Ishikawa (cell line): ENCODE results near the gene CNTN4.

Experiments used
- CEBPB ChIP-seq: IDR thresholded peaks from 2 replicates; pipeline ENCODE4 v1.6.1; 2012
- CREB1 ChIP-seq: IDR thresholded peaks from 2 replicates; pipeline ENCODE4 v1.6.1; 2012; ENCODE audit warnings: low read depth
- EGR1 ChIP-seq: IDR thresholded peaks from 2 replicates; pipeline ENCODE4 v1.6.1; 2012
- EP300 ChIP-seq: IDR thresholded peaks from 2 replicates; pipeline ENCODE4 v1.6.1; 2012; ENCODE audit warnings: borderline replicate concordance
- FOXM1 ChIP-seq: IDR thresholded peaks from 2 replicates; pipeline ENCODE4 v1.6.1; 2012; ENCODE audit warnings: low read depth, borderline replicate concordance
- NFIC ChIP-seq: IDR thresholded peaks from 2 replicates; pipeline ENCODE4 v1.6.1; 2012
- RAD21 ChIP-seq: IDR thresholded peaks from 2 replicates; pipeline ENCODE4 v1.6.1; 2012; ENCODE audit warnings: low read depth
- TAF1 ChIP-seq: IDR thresholded peaks from 2 replicates; pipeline ENCODE4 v1.6.1; 2012; ENCODE audit warnings: low read depth, mild to moderate bottlenecking
- TCF12 ChIP-seq: IDR thresholded peaks from 2 replicates; pipeline ENCODE4 v1.6.1; 2012; ENCODE audit warnings: low read depth
- TEAD4 ChIP-seq: IDR thresholded peaks from 2 replicates; pipeline ENCODE4 v1.6.1; 2012
- YY1 ChIP-seq: IDR thresholded peaks from 2 replicates; pipeline ENCODE4 v1.6.1; 2012; ENCODE audit warnings: low read depth
- ZBTB7A ChIP-seq: IDR thresholded peaks from 2 replicates; pipeline ENCODE4 v1.6.1; 2012; ENCODE audit warnings: low read depth
- TF ChIP-seq, protein P1 (sequence below): IDR thresholded peaks from 2 replicates; pipeline ENCODE4 v1.6.1; 2012; ENCODE audit warnings: low read depth, mild to moderate bottlenecking
- TF ChIP-seq, protein P2 (sequence below): IDR thresholded peaks from 2 replicates; pipeline ENCODE4 v1.6.1; 2012
- TF ChIP-seq, protein P3 (sequence below): IDR thresholded peaks from 2 replicates; pipeline ENCODE4 v1.6.1; 2012

Gene CNTN4

DNA sequence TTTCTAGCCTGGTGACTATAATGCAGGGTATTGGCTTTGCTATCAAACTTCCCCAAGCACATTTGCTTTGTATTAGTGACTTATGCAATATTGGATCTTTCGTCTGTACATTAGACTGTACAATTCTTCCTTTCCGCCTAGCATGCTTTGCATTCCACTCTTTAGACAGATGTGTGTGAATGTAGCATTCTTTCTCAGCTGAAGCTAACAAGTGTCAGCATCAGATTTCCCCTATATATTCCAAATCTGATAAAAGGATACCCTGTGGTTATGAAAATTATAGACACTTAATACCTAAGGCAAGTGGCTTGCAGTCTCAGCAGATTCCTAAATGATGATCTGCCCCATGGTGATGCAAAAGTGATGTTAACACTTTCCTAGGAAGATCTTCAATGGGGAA, 360.1 kb downstream of the CNTN4 start:
- TF ChIP-seq TCF12: no peak
- no peak for TF ChIP-seq EP300
- TF ChIP-seq TAF1: no peak
- TF ChIP-seq ZBTB7A: no peak
- TF ChIP-seq RAD21: no peak
- no peak for TF ChIP-seq CEBPB
- TF ChIP-seq, protein P1, sequence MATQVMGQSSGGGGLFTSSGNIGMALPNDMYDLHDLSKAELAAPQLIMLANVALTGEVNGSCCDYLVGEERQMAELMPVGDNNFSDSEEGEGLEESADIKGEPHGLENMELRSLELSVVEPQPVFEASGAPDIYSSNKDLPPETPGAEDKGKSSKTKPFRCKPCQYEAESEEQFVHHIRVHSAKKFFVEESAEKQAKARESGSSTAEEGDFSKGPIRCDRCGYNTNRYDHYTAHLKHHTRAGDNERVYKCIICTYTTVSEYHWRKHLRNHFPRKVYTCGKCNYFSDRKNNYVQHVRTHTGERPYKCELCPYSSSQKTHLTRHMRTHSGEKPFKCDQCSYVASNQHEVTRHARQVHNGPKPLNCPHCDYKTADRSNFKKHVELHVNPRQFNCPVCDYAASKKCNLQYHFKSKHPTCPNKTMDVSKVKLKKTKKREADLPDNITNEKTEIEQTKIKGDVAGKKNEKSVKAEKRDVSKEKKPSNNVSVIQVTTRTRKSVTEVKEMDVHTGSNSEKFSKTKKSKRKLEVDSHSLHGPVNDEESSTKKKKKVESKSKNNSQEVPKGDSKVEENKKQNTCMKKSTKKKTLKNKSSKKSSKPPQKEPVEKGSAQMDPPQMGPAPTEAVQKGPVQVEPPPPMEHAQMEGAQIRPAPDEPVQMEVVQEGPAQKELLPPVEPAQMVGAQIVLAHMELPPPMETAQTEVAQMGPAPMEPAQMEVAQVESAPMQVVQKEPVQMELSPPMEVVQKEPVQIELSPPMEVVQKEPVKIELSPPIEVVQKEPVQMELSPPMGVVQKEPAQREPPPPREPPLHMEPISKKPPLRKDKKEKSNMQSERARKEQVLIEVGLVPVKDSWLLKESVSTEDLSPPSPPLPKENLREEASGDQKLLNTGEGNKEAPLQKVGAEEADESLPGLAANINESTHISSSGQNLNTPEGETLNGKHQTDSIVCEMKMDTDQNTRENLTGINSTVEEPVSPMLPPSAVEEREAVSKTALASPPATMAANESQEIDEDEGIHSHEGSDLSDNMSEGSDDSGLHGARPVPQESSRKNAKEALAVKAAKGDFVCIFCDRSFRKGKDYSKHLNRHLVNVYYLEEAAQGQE: no peak
- TF ChIP-seq TEAD4: no peak
- TF ChIP-seq YY1: no peak
- TF ChIP-seq EGR1: no peak
- TF ChIP-seq, protein P2, sequence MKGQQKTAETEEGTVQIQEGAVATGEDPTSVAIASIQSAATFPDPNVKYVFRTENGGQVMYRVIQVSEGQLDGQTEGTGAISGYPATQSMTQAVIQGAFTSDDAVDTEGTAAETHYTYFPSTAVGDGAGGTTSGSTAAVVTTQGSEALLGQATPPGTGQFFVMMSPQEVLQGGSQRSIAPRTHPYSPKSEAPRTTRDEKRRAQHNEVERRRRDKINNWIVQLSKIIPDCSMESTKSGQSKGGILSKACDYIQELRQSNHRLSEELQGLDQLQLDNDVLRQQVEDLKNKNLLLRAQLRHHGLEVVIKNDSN: no peak
- TF ChIP-seq NFIC: no peak
- TF ChIP-seq, protein P3, sequence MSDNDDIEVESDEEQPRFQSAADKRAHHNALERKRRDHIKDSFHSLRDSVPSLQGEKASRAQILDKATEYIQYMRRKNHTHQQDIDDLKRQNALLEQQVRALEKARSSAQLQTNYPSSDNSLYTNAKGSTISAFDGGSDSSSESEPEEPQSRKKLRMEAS: no peak
- no peak for TF ChIP-seq FOXM1
- TF ChIP-seq CREB1: no peak

DNA sequence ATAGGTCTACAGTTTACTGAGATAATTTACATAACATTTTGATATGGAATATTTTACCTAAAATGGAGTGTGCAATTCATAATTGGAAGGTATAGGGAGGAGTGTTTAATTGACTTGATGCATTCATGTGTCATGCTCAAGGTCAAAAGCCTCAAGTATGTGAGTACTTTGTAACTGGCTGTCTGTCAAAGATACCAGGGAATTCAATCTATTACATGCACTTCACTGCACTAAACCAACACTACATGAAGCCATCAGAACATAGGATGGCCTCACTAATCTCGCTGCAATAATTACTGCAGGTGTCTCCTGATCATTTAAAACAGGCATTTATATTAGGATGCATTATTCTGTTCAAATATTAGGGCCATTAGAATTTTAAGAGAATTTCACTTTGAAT, 367.2 kb downstream of the CNTN4 start:
- TF ChIP-seq CREB1 (no peak), EGR1 (no peak), EP300 (no peak), NFIC (no peak), FOXM1 (no peak), TEAD4 (no peak), ZBTB7A (no peak)
- TF ChIP-seq, protein P1: no peak

DNA sequence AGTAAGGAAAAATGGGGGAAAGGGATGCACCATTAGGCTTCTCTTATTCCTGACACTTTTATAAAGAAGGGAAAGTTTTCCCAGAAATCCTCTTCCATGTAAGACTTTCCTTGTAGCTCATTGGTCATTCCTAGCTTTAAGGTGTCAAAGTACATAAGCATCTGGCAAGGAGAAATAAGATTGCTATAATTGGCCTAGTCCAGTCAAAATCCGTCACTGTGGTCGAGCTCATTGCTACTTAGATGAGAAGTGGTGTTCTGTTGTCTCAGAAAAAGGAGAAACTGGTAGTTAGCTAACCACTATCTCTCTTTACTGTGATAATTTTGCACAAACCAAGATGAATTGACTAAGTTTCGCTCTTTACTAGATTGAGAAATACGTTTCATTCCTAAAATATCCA, 370.1 kb downstream of the CNTN4 start:
- TF ChIP-seq RAD21 (no peak), CREB1 (no peak), EGR1 (no peak), TCF12 (no peak), EP300 (no peak), NFIC (no peak), ZBTB7A (no peak), TAF1 (no peak), FOXM1 (no peak), TEAD4 (no peak), CEBPB (no peak), YY1 (no peak)
- TF ChIP-seq, protein P1: no peak
- TF ChIP-seq, protein P3: no peak
- TF ChIP-seq, protein P2: no peak

DNA sequence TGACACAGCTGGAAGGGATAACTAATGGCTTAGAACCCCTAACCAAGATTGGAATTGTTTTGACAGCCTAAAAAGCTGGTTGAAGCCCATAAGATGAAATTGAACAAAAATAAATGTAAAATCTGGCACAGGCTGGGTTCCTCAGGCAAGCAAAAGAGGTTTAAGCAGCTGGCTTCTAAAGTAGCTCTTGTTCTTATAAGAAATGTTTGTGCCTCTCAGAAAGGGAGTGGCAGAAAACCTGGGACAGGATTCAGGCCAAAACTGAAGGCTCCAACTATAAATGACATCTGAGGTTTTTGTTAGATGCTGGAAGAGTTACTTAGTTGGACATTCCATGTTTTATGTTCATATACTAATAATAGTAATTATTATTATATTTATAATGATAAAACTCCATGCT, 378.3 kb downstream of the CNTN4 start:
- no peak for TF ChIP-seq FOXM1

DNA sequence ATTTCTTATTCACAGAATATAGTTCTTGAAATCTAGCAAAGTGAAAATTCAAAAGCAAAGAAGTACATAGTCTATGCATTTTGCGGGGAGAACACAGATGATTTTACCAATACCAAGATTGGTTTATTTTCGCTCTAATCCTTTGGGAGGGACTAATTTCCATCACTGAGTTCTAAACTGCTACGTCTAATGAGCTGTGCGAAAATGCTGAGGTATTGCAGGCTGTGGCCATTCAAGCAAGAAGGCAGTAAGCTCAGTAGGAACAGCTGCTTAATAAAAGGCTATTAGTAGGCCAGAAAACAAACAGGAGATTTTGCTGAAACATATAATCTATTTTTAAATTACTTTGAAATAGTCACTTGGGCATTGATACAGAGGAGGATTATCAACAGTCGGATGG, 379.0 kb downstream of the CNTN4 start:
- TF ChIP-seq FOXM1: no peak
- TF ChIP-seq NFIC: no peak
- no peak for TF ChIP-seq YY1
- no peak for TF ChIP-seq CREB1
- TF ChIP-seq, protein P3: no peak
- TF ChIP-seq, protein P2: no peak
- TF ChIP-seq EGR1: no peak
- TF ChIP-seq ZBTB7A: no peak
- no peak for TF ChIP-seq TAF1
- no peak for TF ChIP-seq EP300
- no peak for TF ChIP-seq CEBPB
- TF ChIP-seq TEAD4: no peak
- no peak for TF ChIP-seq TCF12
- TF ChIP-seq, protein P1: no peak
- no peak for TF ChIP-seq RAD21
